ENCODE data around the gene ACAD10. TPM values are rescaled to one million over a fixed set of nuclear protein-coding genes. Genes with fewer than 3 reads are reported as not detected.

ACAD10 gene
- total and polyA plus RNA-seq, 2 of the 13 experiments (the other 11 are each of a cell fraction or from before 2014, with no cell fraction given), result 15.2 to 16.3 TPM

GRCh38 chr12:111640506-111640905, 45.3 kb upstream of the ACAD10 start:
- Histone ChIP-seq H3K4me3 (replicated peaks in 1 of 3; ENCODE audit: insufficient read depth in 1 of 3, low read depth in 2 of 3, low read length in 3 of 3) (no peak overlapping the region), H2AFZ (ENCODE audit: low read length) (no peak overlapping the region), H3K4me1 (ENCODE audit: insufficient read depth, low read length) (peaks cover 20% of the 10 kb centered on the region), H3K36me3 (replicated peaks in 1 of 2; ENCODE audit: control insufficient read depth in 1 of 2, insufficient read depth in 2 of 2, low read length in 2 of 2) (peaks cover 2 to 26% of the 10 kb centered on the region in 2 experiments; a peak in 3 of 5 replicates), H3K9ac (ENCODE audit: insufficient read depth, low read depth, low read length) (no peak overlapping the region), H3K9me3 (ENCODE audit: low read length) (no peaks in the 10 kb centered on the region), H3K79me2 (ENCODE audit: insufficient read depth, low read length) (no peaks in the 10 kb centered on the region), H4K20me1 (ENCODE audit: insufficient read depth, low read length) (no peaks in the 10 kb centered on the region), H3K27me3 (ENCODE audit: control insufficient read depth in 1 of 2, insufficient read depth in 2 of 2, low read length in 2 of 2) (no peaks in the 10 kb centered on the region), H3K27ac (ENCODE audit: extremely low read length, insufficient read depth, low read length) (no peak overlapping the region), H3K4me2 (ENCODE audit: low read depth, low read length) (no peak overlapping the region)
- 93% methylated on average over 4 of the region's 5 CpGs for WGBS (ENCODE audit: low lambda C conversion rate)
- ChIA-PET CTCF (ENCODE audit: low intra/inter-chr PET ratio, low total read pairs) (no interaction called here), POLR2A (no interaction called here)
- TF ChIP-seq ZNF724P (CRISPR knock-in tag; IDR thresholded peaks at IDR 0.05; ENCODE audit: borderline replicate concordance) (no peak), GABPA (IDR thresholded peaks at IDR 0.05; ENCODE audit: low read depth, low read length) (no peak), GABPA (CRISPR knock-in tag; IDR thresholded peaks at IDR 0.05; ENCODE audit: low read depth) (no peak), PCBP2 (optimal IDR thresholded peaks at IDR 0.05; ENCODE audit: low read depth, low read length, poor library complexity, severe bottlenecking) (no peak), UBTF (CRISPR knock-in tag; IDR thresholded peaks at IDR 0.05) (no peak), MLX (CRISPR knock-in tag; IDR thresholded peaks at IDR 0.05) (no peak), ADNP (CRISPR knock-in tag; IDR thresholded peaks at IDR 0.05) (no peak), SALL2 (CRISPR knock-in tag; IDR thresholded peaks at IDR 0.05) (no peak)
- ATAC-seq (no peak), DNase-seq (ENCODE audit: low spot score) (no peak), FAIRE-seq (no peak)
- no TSS peak for BruUV-seq (replicated peaks)
- in situ Hi-C loops (cut with HindIII; ENCODE audit: extremely low pct_ligation_motif_present, low pct_unique_long_range_greater_than_20kb), result no loop called here
- intact Hi-C loops (cut with micrococcal nuclease; ENCODE audit: unreplicated experiment), result no loop called here

Data from HepG2 (cell line).